Stomach (tissue), 4 donors: ENCODE results near the gene UHMK1.
"Not testable (repeated sequence)": the region's sequence is repeated elsewhere in the genome, so short reads cannot be mapped to it uniquely, and the experiment has no call there.

Experiments
- EP300 ChIP-seq: sonication (generic); formaldehyde crosslinking; IDR thresholded peaks from one replicate; pipeline ENCODE4 v1.6.1; 2017; ENCODE audit warnings: antibody characterized with exemption
- POLR2A ChIP-seq, 4 donors: fragments of 450-650 bp; IDR thresholded peaks; one replicate each; pipeline ENCODE4 v1.6.1; 2016; ENCODE audit warnings: antibody characterized with exemption in 4 of 4, control low read depth in 2 of 4, mild to moderate bottlenecking in 1 of 4, moderate library complexity in 1 of 4
- POLR2AphosphoS5 ChIP-seq, 3 donors: sonication (generic); formaldehyde crosslinking; IDR thresholded peaks; one replicate each; pipeline ENCODE4 v1.6.1; 2016; ENCODE audit warnings: antibody characterized with exemption in 3 of 3
- TF ChIP-seq, protein P1 (sequence below), 7 experiments: fragments of 450-650 bp in 4 of 7; fragments of 200-600 bp in 3 of 7; sonication (generic) in 3 of 7; IDR thresholded peaks; one replicate each; pipeline ENCODE4 v1.5.1; 2016 to 2019; ENCODE audit warnings: antibody characterized with exemption in 7 of 7, control low read depth in 2 of 7, mild to moderate bottlenecking in 1 of 7

DNA sequence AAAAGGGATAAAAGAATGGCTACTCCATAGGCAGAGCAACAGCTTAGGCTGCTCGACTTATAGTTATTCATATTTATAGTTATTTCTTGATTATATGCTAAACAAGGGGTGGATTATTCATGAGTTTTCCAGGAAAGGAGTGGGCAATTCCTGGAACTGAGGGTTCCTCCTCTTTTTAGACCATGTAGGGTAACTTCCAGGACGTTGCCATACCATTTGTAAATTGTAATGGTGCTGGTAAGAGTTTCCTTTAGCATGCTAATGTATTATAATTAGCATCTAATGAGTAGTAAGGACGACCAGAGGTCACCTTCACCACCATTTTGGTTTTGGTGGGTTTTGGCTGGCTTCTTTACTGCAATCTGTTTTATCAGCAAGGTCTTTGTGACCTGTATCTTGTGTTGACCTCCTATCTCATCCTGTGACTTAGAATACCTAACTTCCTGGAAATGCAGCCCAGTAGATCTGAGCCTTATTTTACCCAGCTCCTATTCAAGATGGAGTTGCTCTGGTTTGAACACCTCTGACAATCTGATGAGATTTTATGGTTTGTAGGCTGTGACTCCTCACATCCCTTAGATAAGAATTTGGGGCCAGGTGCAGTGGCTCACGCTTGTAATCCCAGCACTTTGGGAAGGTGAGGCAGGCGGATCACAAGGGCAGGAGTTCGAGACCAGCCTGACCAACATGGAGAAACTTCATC is 1.9 kb upstream of the UHMK1 start:
- TF ChIP-seq, protein P1, sequence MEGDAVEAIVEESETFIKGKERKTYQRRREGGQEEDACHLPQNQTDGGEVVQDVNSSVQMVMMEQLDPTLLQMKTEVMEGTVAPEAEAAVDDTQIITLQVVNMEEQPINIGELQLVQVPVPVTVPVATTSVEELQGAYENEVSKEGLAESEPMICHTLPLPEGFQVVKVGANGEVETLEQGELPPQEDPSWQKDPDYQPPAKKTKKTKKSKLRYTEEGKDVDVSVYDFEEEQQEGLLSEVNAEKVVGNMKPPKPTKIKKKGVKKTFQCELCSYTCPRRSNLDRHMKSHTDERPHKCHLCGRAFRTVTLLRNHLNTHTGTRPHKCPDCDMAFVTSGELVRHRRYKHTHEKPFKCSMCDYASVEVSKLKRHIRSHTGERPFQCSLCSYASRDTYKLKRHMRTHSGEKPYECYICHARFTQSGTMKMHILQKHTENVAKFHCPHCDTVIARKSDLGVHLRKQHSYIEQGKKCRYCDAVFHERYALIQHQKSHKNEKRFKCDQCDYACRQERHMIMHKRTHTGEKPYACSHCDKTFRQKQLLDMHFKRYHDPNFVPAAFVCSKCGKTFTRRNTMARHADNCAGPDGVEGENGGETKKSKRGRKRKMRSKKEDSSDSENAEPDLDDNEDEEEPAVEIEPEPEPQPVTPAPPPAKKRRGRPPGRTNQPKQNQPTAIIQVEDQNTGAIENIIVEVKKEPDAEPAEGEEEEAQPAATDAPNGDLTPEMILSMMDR (IDR thresholded peaks at IDR 0.05), result not testable (repeated sequence)
- not testable (repeated sequence) for TF ChIP-seq EP300; POLR2AphosphoS5 (IDR thresholded peaks at IDR 0.05); POLR2A (IDR thresholded peaks at IDR 0.05)
